HG03139 (cell line): ENCODE results near the gene CHIC1.
"Not testable (repeated sequence)": the region's sequence is repeated elsewhere in the genome, so short reads cannot be mapped to it uniquely, and the experiment has no call there.

Experiments used
- ATAC-seq: cut with Tn5 transposase; IDR thresholded peaks from one replicate; pipeline ENCODE4 v1.9.1; 2021; ENCODE audit not compliant: unreplicated experiment

CHIC1 gene

GRCh38 chrX:73562984-73563737 is at the start of gene CHIC1:
TSS of gene CHIC1 (plus strand) at chrX:73563197. CDS start at chrX:73563285, 88 bp downstream.
- peak; percentile 64 for ATAC-seq

GRCh38 chrX:73522823-73523222 is 40.2 kb upstream of the CHIC1 start:
- ATAC-seq: not testable (repeated sequence)

GRCh38 chrX:73524906-73525305 is 38.1 kb upstream of the CHIC1 start:
- no peak for ATAC-seq

GRCh38 chrX:73525928-73526690 is 36.9 kb upstream of the CHIC1 start:
- ATAC-seq: no peak

- not testable (repeated sequence) for ATAC-seq
Measured at GRCh38 chrX:73531655-73532054, 31.3 kb upstream of the CHIC1 start.

GRCh38 chrX:73556159-73556558 is 6.8 kb upstream of the CHIC1 start:
- no peak for ATAC-seq

- no peak for ATAC-seq
Measured at GRCh38 chrX:73561801-73562200, 1.2 kb upstream of the CHIC1 start.

GRCh38 chrX:73562458-73562857 is 539 bp upstream of the CHIC1 start:
- no peak for ATAC-seq

GRCh38 chrX:73563738-73564068 is 706 bp downstream of the CHIC1 start:
- peak; percentile 26 for ATAC-seq

GRCh38 chrX:73577361-73577760 is 14.4 kb downstream of the CHIC1 start:
- ATAC-seq: no peak

- no peak for ATAC-seq
Measured at GRCh38 chrX:73581002-73581628, 18.1 kb downstream of the CHIC1 start.

- ATAC-seq: not testable (repeated sequence)
Measured at GRCh38 chrX:73597758-73598157, 34.8 kb downstream of the CHIC1 start.

GRCh38 chrX:73615022-73615421 is 52.0 kb downstream of the CHIC1 start:
- ATAC-seq: no peak

- ATAC-seq: not testable (repeated sequence)
Measured at GRCh38 chrX:73641669-73642068, 78.7 kb downstream of the CHIC1 start.

GRCh38 chrX:73647212-73647611 is 84.2 kb downstream of the CHIC1 start:
- no peak for ATAC-seq

- no peak for ATAC-seq
Measured at GRCh38 chrX:73647632-73648322, 84.8 kb downstream of the CHIC1 start.

GRCh38 chrX:73661322-73661721 is 98.3 kb downstream of the CHIC1 start:
- not testable (repeated sequence) for ATAC-seq

- no peak for ATAC-seq
Measured at GRCh38 chrX:73668779-73669178, 105.8 kb downstream of the CHIC1 start.

GRCh38 chrX:73681408-73681807 is 118.4 kb downstream of the CHIC1 start:
- no peak for ATAC-seq

GRCh38 chrX:73683236-73683859 is 120.4 kb downstream of the CHIC1 start:
- no peak for ATAC-seq

- not testable (repeated sequence) for ATAC-seq
Measured at GRCh38 chrX:73707014-73707413, 144.0 kb downstream of the CHIC1 start.
